ENCODE results near the gene MAD2L1.
A peak's percentile ranks its signal among the peaks of the same experiment; 100 is the strongest.

MAD2L1 gene

DNA sequence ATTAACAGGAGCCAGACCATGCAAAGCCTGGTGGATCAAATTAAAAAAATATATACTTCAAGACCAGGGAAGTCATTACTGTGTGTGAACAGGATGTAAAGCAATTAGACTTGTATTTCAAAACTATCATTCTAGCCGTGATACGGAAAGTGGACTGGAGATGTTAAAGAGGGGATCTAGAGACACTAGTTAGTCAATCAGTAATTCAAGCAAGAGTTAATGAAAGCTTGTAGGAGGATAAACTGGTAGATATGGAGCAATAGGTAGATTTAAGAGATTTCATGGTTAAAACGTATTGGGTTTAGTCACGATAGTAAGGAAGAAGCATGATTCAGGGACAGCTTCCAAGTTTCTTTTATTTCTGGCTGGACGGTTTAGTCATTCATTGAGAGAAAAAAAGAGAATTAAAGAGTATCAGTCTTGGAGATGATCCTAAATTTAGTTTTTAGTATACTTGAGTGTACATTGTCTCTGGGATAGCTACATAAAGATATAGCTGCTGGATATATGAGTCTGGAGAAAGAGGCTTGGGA is 3.9 kb downstream of the MAD2L1 start:
- no peak for TF ChIP-seq POU2F2 (IDR thresholded peaks at IDR 0.05; ENCODE audit: low read depth, low read length)
- TF ChIP-seq POLR2A (IDR thresholded peaks at IDR 0.05; ENCODE audit: low read depth, low read length): no peak
- TF ChIP-seq POLR2AphosphoS5 (IDR thresholded peaks at IDR 0.05; ENCODE audit: low read depth, low read length): no peak
- no peak for TF ChIP-seq PAX5 (IDR thresholded peaks at IDR 0.05; ENCODE audit: insufficient read depth, low read length, severe bottlenecking)
- TF ChIP-seq SPI1 (IDR thresholded peaks at IDR 0.05; ENCODE audit: low read depth, low read length): no peak
- TF ChIP-seq TAF1 (IDR thresholded peaks at IDR 0.05; ENCODE audit: low read depth, low read length): no peak
- no peak for FAIRE-seq

GRCh38 chr4:120059036-120059435 is 7.6 kb downstream of the MAD2L1 start:
- TF ChIP-seq POLR2AphosphoS5 (IDR thresholded peaks at IDR 0.05; ENCODE audit: low read depth, low read length): no peak
- no peak for FAIRE-seq
- no peak for DNase-seq (ENCODE audit: insufficient read length, low spot score)

More for the DNA sequence above, 3.9 kb downstream of the MAD2L1 start:
- no peak for DNase-seq (ENCODE audit: insufficient read length, low spot score)

GRCh38 chr4:120057416-120057815 is 9.2 kb downstream of the MAD2L1 start:
- no peak for TF ChIP-seq PAX5 (IDR thresholded peaks at IDR 0.05; ENCODE audit: insufficient read depth, low read length, severe bottlenecking)
- TF ChIP-seq POU2F2 (IDR thresholded peaks at IDR 0.05; ENCODE audit: low read depth, low read length): no peak
- TF ChIP-seq POLR2AphosphoS5 (IDR thresholded peaks at IDR 0.05; ENCODE audit: low read depth, low read length): no peak
- TF ChIP-seq POLR2A (IDR thresholded peaks at IDR 0.05; ENCODE audit: low read depth, low read length): no peak
- no peak for TF ChIP-seq SPI1 (IDR thresholded peaks at IDR 0.05; ENCODE audit: low read depth, low read length)
- TF ChIP-seq TAF1 (IDR thresholded peaks at IDR 0.05; ENCODE audit: low read depth, low read length): no peak
- no peak for FAIRE-seq

GRCh38 chr4:120056246-120056645 is 10.4 kb downstream of the MAD2L1 start:
- no peak for FAIRE-seq
- no peak for TF ChIP-seq POLR2A (IDR thresholded peaks at IDR 0.05; ENCODE audit: low read depth, low read length)
- no peak for TF ChIP-seq POU2F2 (IDR thresholded peaks at IDR 0.05; ENCODE audit: low read depth, low read length)
- TF ChIP-seq TAF1 (IDR thresholded peaks at IDR 0.05; ENCODE audit: low read depth, low read length): no peak
- no peak for TF ChIP-seq POLR2AphosphoS5 (IDR thresholded peaks at IDR 0.05; ENCODE audit: low read depth, low read length)
- no peak for TF ChIP-seq PAX5 (IDR thresholded peaks at IDR 0.05; ENCODE audit: insufficient read depth, low read length, severe bottlenecking)
- TF ChIP-seq SPI1 (IDR thresholded peaks at IDR 0.05; ENCODE audit: low read depth, low read length): no peak
- DNase-seq (ENCODE audit: insufficient read length, low spot score): no peak

More at GRCh38 chr4:120057416-120057815, 9.2 kb downstream of the MAD2L1 start:
- no peak for DNase-seq (ENCODE audit: insufficient read length, low spot score)

GRCh38 chr4:120055795-120056194 is 10.9 kb downstream of the MAD2L1 start:
- FAIRE-seq (peak; percentile 23), DNase-seq (ENCODE audit: insufficient read length, low spot score) (no peak)
- TF ChIP-seq SPI1 (IDR thresholded peaks at IDR 0.05; ENCODE audit: low read depth, low read length): no peak
- no peak for TF ChIP-seq POLR2A (IDR thresholded peaks at IDR 0.05; ENCODE audit: low read depth, low read length)
- TF ChIP-seq POLR2AphosphoS5 (IDR thresholded peaks at IDR 0.05; ENCODE audit: low read depth, low read length): no peak
- TF ChIP-seq POU2F2 (IDR thresholded peaks at IDR 0.05; ENCODE audit: low read depth, low read length): no peak
- TF ChIP-seq PAX5 (IDR thresholded peaks at IDR 0.05; ENCODE audit: insufficient read depth, low read length, severe bottlenecking): no peak
- no peak for TF ChIP-seq TAF1 (IDR thresholded peaks at IDR 0.05; ENCODE audit: low read depth, low read length)

- no peak for FAIRE-seq
Measured at GRCh38 chr4:120055162-120055561, 11.5 kb downstream of the MAD2L1 start.

DNA sequence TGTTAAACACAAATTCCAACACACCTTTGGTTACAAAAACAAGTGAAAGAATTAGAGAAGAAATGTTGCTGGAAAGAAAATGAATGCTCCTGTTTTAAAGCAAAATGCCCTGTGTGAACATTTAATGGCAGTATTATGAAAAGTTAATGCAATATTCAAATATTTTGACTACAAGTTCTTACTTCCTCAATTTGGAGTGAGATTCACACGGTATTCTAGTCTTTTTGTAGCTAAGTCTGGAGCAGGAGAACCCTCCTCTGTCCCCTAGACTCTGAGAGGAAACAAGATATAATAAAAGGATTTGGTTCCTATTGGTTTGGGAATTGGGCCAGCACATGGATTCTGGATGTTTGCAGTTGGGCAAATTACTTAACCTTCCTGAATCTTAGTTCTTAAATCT is 12.7 kb downstream of the MAD2L1 start:
- FAIRE-seq (peak; percentile 33), DNase-seq (ENCODE audit: insufficient read length, low spot score) (no peak)
- TF ChIP-seq POLR2A (IDR thresholded peaks at IDR 0.05; ENCODE audit: low read depth, low read length) (no peak), POU2F2 (IDR thresholded peaks at IDR 0.05; ENCODE audit: low read depth, low read length) (no peak), TAF1 (IDR thresholded peaks at IDR 0.05; ENCODE audit: low read depth, low read length) (no peak), PAX5 (IDR thresholded peaks at IDR 0.05; ENCODE audit: insufficient read depth, low read length, severe bottlenecking) (no peak), SPI1 (IDR thresholded peaks at IDR 0.05; ENCODE audit: low read depth, low read length) (no peak), POLR2AphosphoS5 (IDR thresholded peaks at IDR 0.05; ENCODE audit: low read depth, low read length) (no peak)

More at GRCh38 chr4:120055162-120055561, 11.5 kb downstream of the MAD2L1 start:
- TF ChIP-seq POU2F2 (IDR thresholded peaks at IDR 0.05; ENCODE audit: low read depth, low read length) (no peak), PAX5 (IDR thresholded peaks at IDR 0.05; ENCODE audit: insufficient read depth, low read length, severe bottlenecking) (no peak), SPI1 (IDR thresholded peaks at IDR 0.05; ENCODE audit: low read depth, low read length) (no peak), TAF1 (IDR thresholded peaks at IDR 0.05; ENCODE audit: low read depth, low read length) (no peak), POLR2AphosphoS5 (IDR thresholded peaks at IDR 0.05; ENCODE audit: low read depth, low read length) (no peak), POLR2A (IDR thresholded peaks at IDR 0.05; ENCODE audit: low read depth, low read length) (no peak)
- no peak for DNase-seq (ENCODE audit: insufficient read length, low spot score)

DNA sequence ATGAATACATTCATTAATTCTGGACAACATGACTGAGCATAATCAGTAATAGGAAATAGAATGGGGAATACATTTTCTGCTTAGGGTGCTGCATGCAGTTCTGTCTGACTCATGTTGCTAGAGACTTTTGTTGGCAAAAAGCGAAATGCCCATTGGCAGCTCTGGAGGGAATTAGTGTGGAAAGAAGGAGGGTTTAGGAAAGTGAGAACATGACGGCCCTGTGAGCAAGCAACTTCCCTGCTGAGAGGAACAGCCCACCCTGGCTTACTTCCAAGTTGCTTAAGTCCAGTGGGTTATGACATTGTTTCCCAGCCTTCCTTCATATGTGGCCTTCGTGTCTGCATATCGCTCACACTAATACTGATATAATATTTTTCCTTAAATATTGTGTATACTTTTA is 13.8 kb downstream of the MAD2L1 start:
- FAIRE-seq (no peak), DNase-seq (ENCODE audit: insufficient read length, low spot score) (no peak)
- no peak for TF ChIP-seq PAX5 (IDR thresholded peaks at IDR 0.05; ENCODE audit: insufficient read depth, low read length, severe bottlenecking)
- no peak for TF ChIP-seq POU2F2 (IDR thresholded peaks at IDR 0.05; ENCODE audit: low read depth, low read length)
- TF ChIP-seq POLR2A (IDR thresholded peaks at IDR 0.05; ENCODE audit: low read depth, low read length): no peak
- no peak for TF ChIP-seq TAF1 (IDR thresholded peaks at IDR 0.05; ENCODE audit: low read depth, low read length)
- TF ChIP-seq POLR2AphosphoS5 (IDR thresholded peaks at IDR 0.05; ENCODE audit: low read depth, low read length): no peak
- TF ChIP-seq SPI1 (IDR thresholded peaks at IDR 0.05; ENCODE audit: low read depth, low read length): no peak

- FAIRE-seq (no peak), DNase-seq (ENCODE audit: insufficient read length, low spot score) (no peak)
- no peak for TF ChIP-seq PAX5 (IDR thresholded peaks at IDR 0.05; ENCODE audit: insufficient read depth, low read length, severe bottlenecking)
- TF ChIP-seq POLR2AphosphoS5 (IDR thresholded peaks at IDR 0.05; ENCODE audit: low read depth, low read length): no peak
- no peak for TF ChIP-seq POU2F2 (IDR thresholded peaks at IDR 0.05; ENCODE audit: low read depth, low read length)
- TF ChIP-seq SPI1 (IDR thresholded peaks at IDR 0.05; ENCODE audit: low read depth, low read length): no peak
- TF ChIP-seq TAF1 (IDR thresholded peaks at IDR 0.05; ENCODE audit: low read depth, low read length): no peak
- no peak for TF ChIP-seq POLR2A (IDR thresholded peaks at IDR 0.05; ENCODE audit: low read depth, low read length)
Measured at GRCh38 chr4:120051253-120051652, 15.4 kb downstream of the MAD2L1 start.

Data from GM12891 (cell line).